H54 (cell line): ENCODE results near the gene EMILIN2.
"Not testable (repeated sequence)": the region's sequence is repeated elsewhere in the genome, so short reads cannot be mapped to it uniquely, and the experiment has no call there.

ENCODE experiments used
- DNase-seq: peaks from one replicate; pipeline ENCODE4 v3.0.0; 2011; ENCODE audit warnings: low spot score, mixed read lengths; ENCODE audit not compliant: insufficient read length
- FAIRE-seq: peaks from 3 replicates; lab custom pipeline; 2011; peaks lifted over from hg19 to GRCh38; lab: Jason Lieb, UNC
- POLR2A ChIP-seq: IDR thresholded peaks from 2 replicates; pipeline ENCODE4 v1.6.1; 2011; ENCODE audit warnings: low read depth, mild to moderate bottlenecking, low read length

The EMILIN2 gene

DNA sequence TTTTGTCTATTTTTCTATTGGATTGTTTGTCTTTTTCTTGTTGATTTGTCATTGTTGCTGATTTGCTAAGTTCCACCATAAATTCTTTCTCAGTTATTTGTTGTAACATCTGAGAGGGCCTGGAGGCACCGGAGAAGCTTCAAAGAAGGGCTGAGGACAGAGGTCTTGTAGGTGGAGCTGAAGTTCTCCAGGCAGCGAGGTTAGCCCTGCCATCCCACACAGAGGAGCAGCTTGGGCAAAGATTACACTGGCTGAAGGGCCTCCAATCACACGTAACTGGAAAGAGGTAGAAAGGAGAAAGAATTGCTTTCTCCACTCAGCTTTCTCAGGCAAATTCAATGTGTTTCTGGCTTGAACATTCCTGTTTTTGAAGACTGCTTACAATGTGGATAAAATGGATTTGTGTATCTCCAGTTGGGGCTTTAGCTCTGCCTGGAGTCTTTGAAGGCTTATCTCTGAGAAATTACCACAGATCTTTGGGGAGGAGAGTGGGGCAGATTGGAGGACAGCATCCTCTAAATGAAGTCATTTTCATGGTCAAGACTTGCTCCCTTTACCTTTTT, 21.1 kb upstream of the EMILIN2 start:
- FAIRE-seq: no peak
- TF ChIP-seq POLR2A: no peak

DNA sequence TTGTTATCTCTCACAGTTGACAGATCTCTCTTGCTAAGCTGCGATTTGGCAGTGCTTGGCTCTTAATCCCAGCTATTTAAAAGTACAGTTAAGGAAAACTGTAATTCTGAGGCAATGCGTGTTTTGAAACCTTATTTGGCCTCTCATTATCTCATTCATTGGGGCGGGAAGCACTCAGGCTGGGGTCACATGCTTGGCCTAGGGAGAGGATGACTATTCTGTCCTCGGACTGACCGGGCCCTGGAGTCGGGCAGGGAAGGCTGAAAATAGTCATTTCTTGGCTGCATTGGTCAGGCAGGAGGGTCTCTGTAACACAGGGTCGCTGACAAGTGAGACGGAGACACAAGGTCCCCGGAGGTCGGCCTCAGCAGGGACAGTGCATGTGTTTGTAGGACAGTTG, 20.2 kb upstream of the EMILIN2 start:
- no peak for DNase-seq
- no peak for TF ChIP-seq POLR2A
- no peak for FAIRE-seq

More for the DNA sequence above, 21.1 kb upstream of the EMILIN2 start:
- no peak for DNase-seq

DNA sequence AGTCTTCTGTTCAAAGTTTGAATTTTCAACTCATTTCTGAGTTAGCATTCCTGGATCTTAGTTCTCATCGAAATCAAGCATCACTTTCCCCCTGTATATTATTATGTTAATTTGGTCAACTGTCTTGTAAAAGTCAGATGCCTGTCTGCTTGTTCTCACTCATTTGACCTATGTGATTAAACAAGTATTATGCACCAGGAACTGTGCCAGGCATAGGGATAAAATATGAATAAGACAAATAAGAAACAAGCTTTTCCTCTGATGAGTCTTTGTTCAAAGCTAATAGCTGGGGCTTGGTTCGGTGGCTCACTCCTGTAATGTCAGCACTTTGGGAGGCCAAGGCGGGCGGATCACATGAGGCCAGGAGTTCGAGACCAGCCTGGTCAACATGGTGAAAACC, 19.7 kb upstream of the EMILIN2 start:
- no peak for DNase-seq
- TF ChIP-seq POLR2A: no peak
- FAIRE-seq: no peak

GRCh38 chr18:2836118-2836517, 10.7 kb upstream of the EMILIN2 start:
- not testable (repeated sequence) for FAIRE-seq, DNase-seq

DNA sequence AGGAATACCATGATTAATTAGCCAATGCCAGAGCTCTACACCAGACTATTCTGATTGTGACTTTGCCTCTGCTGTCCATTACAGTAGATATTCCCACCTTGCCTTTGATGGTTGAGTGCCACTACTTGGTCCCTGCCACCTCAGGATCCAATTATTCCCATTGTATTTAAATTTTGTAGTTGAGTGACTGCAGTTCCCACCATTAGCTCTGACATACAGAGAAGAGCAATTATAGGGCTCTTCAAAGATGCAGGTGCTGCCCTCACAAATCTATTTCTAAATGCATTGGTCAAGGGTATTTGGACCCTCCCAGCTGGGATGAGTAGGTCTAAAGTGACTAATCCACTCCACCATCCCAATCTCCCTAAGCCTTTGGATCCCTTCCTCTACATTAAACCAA, 9.5 kb upstream of the EMILIN2 start:
- FAIRE-seq, DNase-seq: not testable (repeated sequence)

DNA sequence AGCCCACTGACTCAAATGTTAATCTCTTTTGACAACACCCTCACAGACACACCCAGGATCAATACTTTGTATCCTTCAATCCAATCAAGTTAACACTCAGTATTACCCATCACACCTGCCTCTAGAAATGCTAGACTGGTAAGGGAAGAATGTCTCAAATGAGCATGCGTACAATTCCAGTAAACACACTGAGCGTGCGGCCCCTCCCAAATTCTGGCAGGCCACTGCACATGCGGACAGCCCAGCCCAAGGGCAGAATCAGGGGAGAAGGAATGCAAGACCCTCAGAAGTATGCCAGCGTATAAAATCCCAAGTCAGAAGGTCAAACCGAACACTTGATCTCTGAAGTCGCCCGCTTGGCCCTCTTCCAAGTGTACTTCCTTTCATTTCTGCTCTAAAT, 7.6 kb upstream of the EMILIN2 start:
- no peak for TF ChIP-seq POLR2A
- FAIRE-seq (no peak), DNase-seq (no peak)

DNA sequence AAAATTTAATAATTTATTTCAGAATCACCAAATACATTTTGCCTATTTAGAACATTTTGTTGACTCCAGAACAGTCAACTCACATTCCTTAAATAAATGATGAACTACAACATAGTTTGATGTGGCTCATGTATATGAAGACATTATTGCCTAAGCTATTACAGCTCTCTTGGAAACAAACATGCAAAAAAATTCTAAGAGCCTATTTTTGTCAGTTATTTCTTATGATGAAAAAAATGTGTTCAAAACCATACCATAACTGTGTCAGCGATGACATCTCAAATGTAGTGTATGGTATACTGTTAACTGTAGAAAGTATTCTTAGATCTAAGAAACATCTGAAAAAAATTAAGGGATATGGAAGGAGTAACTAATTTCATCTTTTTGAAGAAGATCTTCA, 6.3 kb upstream of the EMILIN2 start:
- FAIRE-seq (no peak), DNase-seq (no peak)
- no peak for TF ChIP-seq POLR2A

DNA sequence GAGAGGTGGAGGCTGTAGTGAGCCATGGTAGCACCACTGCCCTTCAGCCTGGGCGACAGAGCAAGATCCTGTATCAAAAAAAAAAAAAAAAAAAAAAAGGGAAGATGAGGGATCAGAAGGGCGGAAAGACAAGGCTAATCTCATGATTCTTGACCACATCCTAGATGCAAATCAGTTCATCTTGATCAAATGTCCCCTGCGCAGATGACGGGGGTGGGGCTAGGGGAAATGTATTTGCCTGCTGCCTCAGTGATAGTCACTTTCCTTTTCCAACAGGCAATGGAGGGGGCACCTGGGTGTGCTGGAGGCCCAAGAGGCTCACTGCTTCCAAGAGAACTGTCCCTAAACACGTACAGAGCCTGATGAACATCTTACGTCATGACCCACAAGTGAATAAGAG, 3.7 kb upstream of the EMILIN2 start:
- FAIRE-seq: no peak
- DNase-seq: no peak
- no peak for TF ChIP-seq POLR2A

GRCh38 chr18:2845172-2845571, 1.6 kb upstream of the EMILIN2 start:
- no peak for TF ChIP-seq POLR2A
- FAIRE-seq (no peak), DNase-seq (no peak)

- TF ChIP-seq POLR2A: no peak
- DNase-seq: no peak
- FAIRE-seq: no peak
Measured at GRCh38 chr18:2847317-2848246, 776 bp downstream of the EMILIN2 start.

- FAIRE-seq (no peak), DNase-seq (no peak)
- TF ChIP-seq POLR2A: no peak
Measured at GRCh38 chr18:2848247-2849246, 1.7 kb downstream of the EMILIN2 start.

- DNase-seq: no peak
- TF ChIP-seq POLR2A: no peak
- no peak for FAIRE-seq
Measured at GRCh38 chr18:2850816-2851215, 4.0 kb downstream of the EMILIN2 start.

DNA sequence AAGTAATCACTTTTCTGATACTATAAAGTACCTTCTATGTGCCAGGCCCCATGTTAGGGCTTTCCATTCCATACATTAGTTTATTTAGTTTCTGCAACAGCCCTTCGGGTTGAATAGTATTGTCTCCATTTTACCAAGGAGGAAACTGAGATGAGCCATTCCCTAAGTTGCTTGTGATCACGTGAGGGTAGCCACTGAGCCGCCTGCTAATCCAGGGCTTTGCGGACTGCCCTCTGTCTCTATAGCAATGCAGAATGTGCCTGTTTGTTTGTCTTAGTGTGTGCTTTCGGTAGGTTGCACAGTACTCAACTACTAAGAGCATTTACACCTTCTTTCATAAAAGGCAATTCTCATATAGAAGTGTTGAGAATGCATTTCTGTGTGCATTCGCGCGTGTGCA, 5.0 kb downstream of the EMILIN2 start:
- FAIRE-seq (no peak), DNase-seq (no peak)
- TF ChIP-seq POLR2A: no peak

- not testable (repeated sequence) for DNase-seq, FAIRE-seq
Measured at GRCh38 chr18:2852460-2852859, 5.7 kb downstream of the EMILIN2 start.
